WERI-Rb-1 (cell line): Measurements from ENCODE around the gene MBD3L4.
"Not testable (repeated sequence)": the region's sequence is repeated elsewhere in the genome, so short reads cannot be mapped to it uniquely, and the experiment has no call there.

Experiments
- DNase-seq: peaks from one replicate; pipeline ENCODE4 v3.0.0-alpha.2; 2020
- H3K27ac ChIP-seq: fragments of 250-450 bp; sonication (Bioruptor Pico); 2 replicates; pipeline ENCODE4 v1.5.1; 2020; ENCODE audit warnings: mild to moderate bottlenecking, moderate library complexity
- H3K27me3 ChIP-seq: fragments of 250-450 bp; sonication (Bioruptor Pico); 2 replicates; pipeline ENCODE4 v1.5.1; 2021; ENCODE audit warnings: mild to moderate bottlenecking, low read depth, moderate library complexity; ENCODE audit not compliant: insufficient read depth, severe bottlenecking
- H3K36me3 ChIP-seq: fragments of 250-450 bp; sonication (Bioruptor Pico); 2 replicates; pipeline ENCODE4 v1.5.1; 2020; ENCODE audit warnings: mild to moderate bottlenecking, moderate library complexity
- H3K4me3 ChIP-seq: 2 replicates; pipeline ENCODE4 v1.5.1; 2011; ENCODE audit warnings: low read depth, mild to moderate bottlenecking, control low read depth, low read length
- H3K9me3 ChIP-seq: fragments of 250-450 bp; sonication (Bioruptor Pico); 2 replicates; pipeline ENCODE4 v1.5.1; 2021; ENCODE audit warnings: mild to moderate bottlenecking, moderate library complexity; ENCODE audit not compliant: severe bottlenecking
- TF ChIP-seq, protein P1 (sequence below): IDR thresholded peaks from 2 replicates; pipeline ENCODE4 v1.5.1; 2011; ENCODE audit warnings: low read depth, mild to moderate bottlenecking, control low read depth, inconsistent platforms, low read length

MBD3L4 gene

DNA sequence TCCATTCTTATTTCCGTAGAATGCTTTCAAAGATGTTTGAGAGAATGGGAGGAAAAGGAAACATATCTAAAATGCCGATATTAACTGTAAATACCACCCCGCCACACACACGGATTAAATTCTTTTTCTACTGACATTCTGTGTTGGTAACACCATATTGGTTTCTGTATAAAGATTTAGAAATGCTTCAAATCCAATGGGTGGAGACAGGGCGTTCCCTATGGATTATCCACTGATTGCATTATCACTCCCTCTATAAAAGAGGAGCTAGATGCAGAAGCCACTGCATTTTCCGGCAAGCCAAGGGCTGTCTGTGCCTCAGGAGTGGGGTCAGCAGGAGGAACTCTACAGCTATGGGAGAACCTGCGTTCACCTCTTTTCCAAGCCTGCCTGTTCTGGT is 9.0 kb upstream of the MBD3L4 start, which contains the start of gene MBD3L2:
TSS of gene MBD3L2 (plus strand) at position 301 of the 400 bp plus-strand sequence. CDS start at position 354, 53 bp downstream.
- H3K36me3 ChIP-seq, DNase-seq, H3K27ac ChIP-seq, H3K9me3 ChIP-seq, H3K27me3 ChIP-seq, H3K4me3 ChIP-seq: not testable (repeated sequence)

GRCh38 chr19:7041563-7041962 is 1.6 kb upstream of the MBD3L4 start:
- not testable (repeated sequence) for H3K27ac ChIP-seq, H3K27me3 ChIP-seq, H3K9me3 ChIP-seq, H3K4me3 ChIP-seq, H3K36me3 ChIP-seq, DNase-seq

DNA sequence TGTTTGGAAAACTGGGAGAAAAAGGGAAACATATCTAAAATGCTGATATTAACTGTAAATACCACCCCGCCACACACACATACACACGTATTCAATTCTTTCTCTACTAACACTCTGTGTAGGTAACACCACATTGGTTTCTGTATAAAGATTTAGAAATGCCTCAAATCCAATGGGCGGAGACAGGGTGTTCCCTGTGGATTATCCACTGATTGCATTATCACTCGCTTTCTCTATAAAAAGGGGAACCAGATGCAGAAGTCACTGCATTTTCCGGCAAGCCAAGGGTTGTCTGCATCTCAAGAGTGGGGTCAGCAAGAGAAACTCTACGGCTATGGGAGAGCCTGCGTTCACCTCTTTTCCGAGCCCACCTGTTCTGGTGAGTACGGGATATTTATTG is 9.7 kb downstream of the MBD3L4 start, which contains the start of gene MBD3L5:
TSS of gene MBD3L5 (plus strand) at position 301 of the 400 bp plus-strand sequence. CDS start at position 335, 34 bp downstream.
- H3K9me3 ChIP-seq, H3K27ac ChIP-seq, DNase-seq, H3K36me3 ChIP-seq, H3K4me3 ChIP-seq, H3K27me3 ChIP-seq: not testable (repeated sequence)

DNA sequence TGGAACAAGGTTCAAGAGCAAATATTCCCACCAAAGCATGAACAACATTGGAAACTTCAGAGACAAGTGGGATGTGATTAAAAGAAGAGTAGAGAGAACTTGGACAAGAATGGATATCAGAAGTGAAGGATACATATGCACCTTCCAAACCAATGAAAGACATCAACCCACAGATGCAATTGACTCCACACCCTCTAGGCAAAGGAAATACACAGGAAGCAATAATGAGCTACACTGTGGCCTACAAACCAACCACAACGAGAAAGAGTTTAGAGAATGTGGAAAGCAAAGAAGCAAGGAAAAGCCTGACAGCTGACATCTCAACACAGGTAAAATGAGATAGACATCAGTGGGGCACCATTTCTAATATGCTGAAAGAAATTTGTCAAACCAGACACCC is 11.2 kb downstream of the MBD3L4 start:
- not testable (repeated sequence) for H3K9me3 ChIP-seq, H3K27me3 ChIP-seq, H3K36me3 ChIP-seq, H3K27ac ChIP-seq, H3K4me3 ChIP-seq, DNase-seq

DNA sequence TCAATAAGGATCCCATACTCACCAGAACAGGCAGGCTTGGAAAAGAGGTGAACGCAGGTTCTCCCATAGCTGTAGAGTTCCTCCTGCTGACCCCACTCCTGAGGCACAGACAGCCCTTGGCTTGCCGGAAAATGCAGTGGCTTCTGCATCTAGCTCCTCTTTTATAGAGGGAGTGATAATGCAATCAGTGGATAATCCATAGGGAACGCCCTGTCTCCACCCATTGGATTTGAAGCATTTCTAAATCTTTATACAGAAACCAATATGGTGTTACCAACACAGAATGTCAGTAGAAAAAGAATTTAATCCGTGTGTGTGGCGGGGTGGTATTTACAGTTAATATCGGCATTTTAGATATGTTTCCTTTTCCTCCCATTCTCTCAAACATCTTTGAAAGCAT is 18.6 kb downstream of the MBD3L4 start, which contains the start of gene MBD3L2B:
TSS of gene MBD3L2B (minus strand) at position 101 of the 400 bp plus-strand sequence. CDS start at position 67, 34 bp downstream.
- not testable (repeated sequence) for H3K9me3 ChIP-seq, H3K27ac ChIP-seq, H3K4me3 ChIP-seq, DNase-seq, H3K27me3 ChIP-seq, H3K36me3 ChIP-seq

DNA sequence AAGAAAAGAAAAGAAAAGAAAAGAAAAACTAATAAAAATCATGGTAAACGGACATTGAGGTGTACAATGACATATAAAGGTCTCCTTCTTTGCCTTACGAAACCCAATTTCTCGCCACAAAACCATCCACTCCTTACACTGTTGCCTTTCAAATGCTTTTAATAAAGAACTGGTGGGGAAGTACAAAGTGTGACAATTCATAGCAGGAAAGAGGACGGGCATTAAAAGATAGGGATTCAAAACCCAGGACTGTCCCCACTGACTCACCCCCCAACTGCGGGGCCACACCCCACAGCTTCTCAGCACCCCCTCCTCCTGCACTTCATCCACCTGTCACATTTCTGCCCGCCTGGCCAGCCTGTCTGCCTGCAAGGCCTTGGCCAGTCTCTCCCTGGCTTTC is 21.2 kb downstream of the MBD3L4 start:
- peaks cover 13% of the 10 kb centered on the region for H3K27me3 ChIP-seq
- H3K36me3 ChIP-seq: no peaks in the 10 kb centered on the region
- H3K27ac ChIP-seq: no peak overlapping the region
- H3K9me3 ChIP-seq: no peaks in the 10 kb centered on the region
- H3K4me3 ChIP-seq: no peak overlapping the region
- no peak for DNase-seq
- TF ChIP-seq, protein P1, sequence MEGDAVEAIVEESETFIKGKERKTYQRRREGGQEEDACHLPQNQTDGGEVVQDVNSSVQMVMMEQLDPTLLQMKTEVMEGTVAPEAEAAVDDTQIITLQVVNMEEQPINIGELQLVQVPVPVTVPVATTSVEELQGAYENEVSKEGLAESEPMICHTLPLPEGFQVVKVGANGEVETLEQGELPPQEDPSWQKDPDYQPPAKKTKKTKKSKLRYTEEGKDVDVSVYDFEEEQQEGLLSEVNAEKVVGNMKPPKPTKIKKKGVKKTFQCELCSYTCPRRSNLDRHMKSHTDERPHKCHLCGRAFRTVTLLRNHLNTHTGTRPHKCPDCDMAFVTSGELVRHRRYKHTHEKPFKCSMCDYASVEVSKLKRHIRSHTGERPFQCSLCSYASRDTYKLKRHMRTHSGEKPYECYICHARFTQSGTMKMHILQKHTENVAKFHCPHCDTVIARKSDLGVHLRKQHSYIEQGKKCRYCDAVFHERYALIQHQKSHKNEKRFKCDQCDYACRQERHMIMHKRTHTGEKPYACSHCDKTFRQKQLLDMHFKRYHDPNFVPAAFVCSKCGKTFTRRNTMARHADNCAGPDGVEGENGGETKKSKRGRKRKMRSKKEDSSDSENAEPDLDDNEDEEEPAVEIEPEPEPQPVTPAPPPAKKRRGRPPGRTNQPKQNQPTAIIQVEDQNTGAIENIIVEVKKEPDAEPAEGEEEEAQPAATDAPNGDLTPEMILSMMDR: no peak

GRCh38 chr19:7013678-7014077 is 26.3 kb downstream of the MBD3L4 start:
- Histone ChIP-seq H3K9me3 (peaks cover 4% of the 10 kb centered on the region), H3K36me3 (no peaks in the 10 kb centered on the region), H3K4me3 (no peak overlapping the region), H3K27me3 (peaks cover 20% of the 10 kb centered on the region), H3K27ac (no peak overlapping the region)
- no peak for DNase-seq
- TF ChIP-seq, protein P1: no peak

- H3K27ac ChIP-seq: no peak overlapping the region
Measured at GRCh38 chr19:7010722-7011593, 29.0 kb downstream of the MBD3L4 start.

More at GRCh38 chr19:7010722-7011593, 29.0 kb downstream of the MBD3L4 start:
- TF ChIP-seq, protein P1: no peak
- Histone ChIP-seq H3K9me3 (peaks cover 4% of the 10 kb centered on the region), H3K4me3 (no peak overlapping the region), H3K36me3 (no peaks in the 10 kb centered on the region), H3K27me3 (peaks cover 23% of the 10 kb centered on the region)
- DNase-seq: no peak
